Mesothelial cell of epicardium (in vitro differentiated cells): ENCODE results near the gene GLIPR1. TPM values are rescaled to one million over a fixed set of nuclear protein-coding genes. Genes with fewer than 3 reads are reported as not detected.
"Not testable (repeated sequence)": the region's sequence is repeated elsewhere in the genome, so short reads cannot be mapped to it uniquely, and the experiment has no call there.

Experiments
- DNase-seq, 2 experiments: peaks; one replicate each; pipeline ENCODE4 v3.0.0; 2021; ENCODE audit warnings: low spot score in 2 of 2; ENCODE audit not compliant: unreplicated experiment in 2 of 2
- H3K27ac Mint-ChIP-seq: 2 replicates; pipeline ENCODE4 v1.8.0; 2021; ENCODE audit warnings: mixed read lengths
- H3K27me3 Mint-ChIP-seq: 2 replicates; pipeline ENCODE4 v1.8.0; 2021; ENCODE audit warnings: low read depth, mixed read lengths
- H3K36me3 Mint-ChIP-seq: 2 replicates; pipeline ENCODE4 v1.8.0; 2021; ENCODE audit warnings: mixed read lengths
- H3K4me1 Mint-ChIP-seq: 2 replicates; pipeline ENCODE4 v1.8.0; 2021; ENCODE audit warnings: mixed read lengths
- H3K4me3 Mint-ChIP-seq: 2 replicates; pipeline ENCODE4 v1.8.0; 2021; ENCODE audit warnings: mild to moderate bottlenecking, moderate library complexity, mixed read lengths
- H3K9me3 Mint-ChIP-seq: 2 replicates; pipeline ENCODE4 v1.8.0; 2021; ENCODE audit warnings: mixed read lengths
- CTCF ChIP-seq: fragments of 200-600 bp; sonication (generic); IDR thresholded peaks from one replicate; pipeline ENCODE4 v1.5.0; 2021; ENCODE audit warnings: antibody characterized with exemption; ENCODE audit not compliant: unreplicated experiment
- total RNA-seq: library from RNA; stranded (reverse); gene quantifications from 3 replicates; pipeline ENCODE4 v1.2.1, GENCODE V29; 2021

Gene GLIPR1
- total RNA-seq, 1 donor from 2014 or later = 30.5 TPM

- no peaks in the 10 kb centered on the region for H3K27me3 Mint-ChIP-seq
- DNase-seq = no peak
- H3K4me1 Mint-ChIP-seq = peaks cover 32% of the 10 kb centered on the region
- H3K4me3 Mint-ChIP-seq = peak overlapping the region; percentile 3
- no peaks in the 10 kb centered on the region for H3K9me3 Mint-ChIP-seq
- no peaks in the 10 kb centered on the region for H3K36me3 Mint-ChIP-seq
- H3K27ac Mint-ChIP-seq = no peak overlapping the region
- TF ChIP-seq CTCF = no peak
Measured at GRCh38 chr12:75483431-75483830, 2.9 kb downstream of the GLIPR1 start.

DNA sequence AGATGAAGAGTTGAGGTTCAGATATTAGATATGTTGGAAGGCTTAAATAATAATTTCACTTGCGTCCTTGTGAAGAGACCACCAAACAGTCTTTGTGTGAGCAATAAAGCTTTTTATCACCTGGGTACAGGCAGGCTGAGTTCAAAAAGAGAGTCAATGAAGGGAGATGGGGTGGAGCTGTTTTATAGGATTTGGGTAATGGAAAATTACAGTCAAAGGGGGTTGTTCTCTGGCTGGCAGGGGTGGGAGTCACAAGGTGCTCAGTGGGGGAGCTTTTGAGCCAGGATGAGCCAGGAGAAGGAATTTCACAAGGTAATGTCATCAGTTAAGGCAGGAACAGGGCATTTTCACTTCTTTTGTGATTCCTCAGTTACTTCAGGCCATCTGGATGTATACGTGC lies 3.9 kb downstream of the GLIPR1 start:
- not testable (repeated sequence) for DNase-seq, H3K36me3 Mint-ChIP-seq, H3K27ac Mint-ChIP-seq, H3K4me3 Mint-ChIP-seq, H3K9me3 Mint-ChIP-seq, H3K27me3 Mint-ChIP-seq
- peaks cover 34% of the 10 kb centered on the region for H3K4me1 Mint-ChIP-seq

GRCh38 chr12:75487308-75487707 lies 6.8 kb downstream of the GLIPR1 start:
- H3K27ac Mint-ChIP-seq = no peak overlapping the region
- no peak for TF ChIP-seq CTCF
- H3K4me3 Mint-ChIP-seq = no peak overlapping the region
- no peaks in the 10 kb centered on the region for H3K36me3 Mint-ChIP-seq
- peaks cover 14% of the 10 kb centered on the region for H3K4me1 Mint-ChIP-seq
- no peaks in the 10 kb centered on the region for H3K9me3 Mint-ChIP-seq
- DNase-seq = no peak
- no peaks in the 10 kb centered on the region for H3K27me3 Mint-ChIP-seq

- H3K9me3 Mint-ChIP-seq = no peaks in the 10 kb centered on the region
- TF ChIP-seq CTCF = peak; percentile 22
- no peaks in the 10 kb centered on the region for H3K36me3 Mint-ChIP-seq
- peaks cover 8% of the 10 kb centered on the region for H3K4me1 Mint-ChIP-seq
- H3K27ac Mint-ChIP-seq = no peak overlapping the region
- H3K27me3 Mint-ChIP-seq = no peaks in the 10 kb centered on the region
- DNase-seq = no peak
- no peak overlapping the region for H3K4me3 Mint-ChIP-seq
Measured at GRCh38 chr12:75488553-75488952, 8.0 kb downstream of the GLIPR1 start.

- Mint-ChIP-seq H3K4me3 (no peak overlapping the region), H3K4me1 (peaks cover 8% of the 10 kb centered on the region), H3K36me3 (no peaks in the 10 kb centered on the region), H3K27ac (peak overlapping the region; percentile 53), H3K9me3 (no peaks in the 10 kb centered on the region), H3K27me3 (no peaks in the 10 kb centered on the region)
- no peak for TF ChIP-seq CTCF
- no peak for DNase-seq
Measured at GRCh38 chr12:75489187-75489586, 8.6 kb downstream of the GLIPR1 start.

GRCh38 chr12:75489613-75490210 lies 9.2 kb downstream of the GLIPR1 start:
- Mint-ChIP-seq H3K36me3 (no peaks in the 10 kb centered on the region), H3K27ac (peak overlapping the region; percentile 53), H3K4me1 (peaks cover 8% of the 10 kb centered on the region), H3K27me3 (no peaks in the 10 kb centered on the region), H3K9me3 (no peaks in the 10 kb centered on the region), H3K4me3 (no peak overlapping the region)
- DNase-seq = no peak
- TF ChIP-seq CTCF = no peak
